ENCODE measurements around the gene ILF3. TPM values are rescaled to one million over a fixed set of nuclear protein-coding genes. Genes with fewer than 3 reads are reported as not detected.

Gene ILF3
- total and polyA plus RNA-seq, 2 donors (not counting 1 experiment from before 2014, with no cell fraction given) = 78.4 to 109 TPM

DNA sequence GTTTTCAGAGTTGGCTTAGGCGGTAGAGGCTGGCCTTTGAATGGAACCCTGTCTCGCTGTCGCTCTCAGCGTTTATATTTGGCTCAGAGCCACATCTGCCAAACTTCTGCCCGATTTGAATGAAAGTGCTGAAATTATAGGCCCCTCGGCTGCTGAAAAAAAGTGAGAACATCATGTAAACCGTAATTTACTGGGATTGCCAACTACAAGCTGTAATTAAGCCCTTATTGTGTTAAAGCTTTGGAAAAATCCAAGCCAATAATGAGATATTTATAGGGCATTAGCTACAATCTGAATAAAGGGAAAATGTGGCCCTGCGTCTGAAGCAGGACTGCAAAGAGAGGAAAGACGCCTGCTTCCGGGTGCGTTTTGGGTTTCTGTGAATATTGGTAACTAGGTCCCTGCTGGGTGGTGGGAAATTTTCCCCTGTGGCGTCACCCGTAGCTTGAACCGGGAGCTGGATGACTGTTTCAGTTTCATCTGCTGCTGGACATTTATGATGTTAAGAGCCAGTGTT is 73.6 kb downstream of the ILF3 start:
- TF ChIP-seq, protein P1, sequence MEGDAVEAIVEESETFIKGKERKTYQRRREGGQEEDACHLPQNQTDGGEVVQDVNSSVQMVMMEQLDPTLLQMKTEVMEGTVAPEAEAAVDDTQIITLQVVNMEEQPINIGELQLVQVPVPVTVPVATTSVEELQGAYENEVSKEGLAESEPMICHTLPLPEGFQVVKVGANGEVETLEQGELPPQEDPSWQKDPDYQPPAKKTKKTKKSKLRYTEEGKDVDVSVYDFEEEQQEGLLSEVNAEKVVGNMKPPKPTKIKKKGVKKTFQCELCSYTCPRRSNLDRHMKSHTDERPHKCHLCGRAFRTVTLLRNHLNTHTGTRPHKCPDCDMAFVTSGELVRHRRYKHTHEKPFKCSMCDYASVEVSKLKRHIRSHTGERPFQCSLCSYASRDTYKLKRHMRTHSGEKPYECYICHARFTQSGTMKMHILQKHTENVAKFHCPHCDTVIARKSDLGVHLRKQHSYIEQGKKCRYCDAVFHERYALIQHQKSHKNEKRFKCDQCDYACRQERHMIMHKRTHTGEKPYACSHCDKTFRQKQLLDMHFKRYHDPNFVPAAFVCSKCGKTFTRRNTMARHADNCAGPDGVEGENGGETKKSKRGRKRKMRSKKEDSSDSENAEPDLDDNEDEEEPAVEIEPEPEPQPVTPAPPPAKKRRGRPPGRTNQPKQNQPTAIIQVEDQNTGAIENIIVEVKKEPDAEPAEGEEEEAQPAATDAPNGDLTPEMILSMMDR (conservative IDR thresholded peaks at IDR 0.05 in 1 of 2, IDR thresholded peaks at IDR 0.05 in 1 of 2; ENCODE audit: low read depth in 1 of 2, low read length in 2 of 2) = no peak
- no peak for TF ChIP-seq EZH2 (IDR thresholded peaks at IDR 0.05; ENCODE audit: low read length, missing control alignments)
- H3K9me3 ChIP-seq (ENCODE audit: control insufficient read depth, insufficient read depth, low read depth, low read length) = no peaks in the 10 kb centered on the region
- H4K20me1 ChIP-seq (ENCODE audit: control insufficient read depth, extremely low read depth, insufficient read depth, low read length) = peaks cover 2% of the 10 kb centered on the region
- DNase-seq (ENCODE audit: low read depth in 2 of 2) = no peak
- H3K36me3 ChIP-seq (ENCODE audit: control insufficient read depth, insufficient read depth, low read length) = peaks cover 3% of the 10 kb centered on the region
- no peak overlapping the region for H3K4me2 ChIP-seq (ENCODE audit: extremely low read depth, insufficient read depth, low read length)
- H3K79me2 ChIP-seq (ENCODE audit: control insufficient read depth, insufficient read depth, low read length) = peaks cover 82% of the 10 kb centered on the region
- H3K4me3 ChIP-seq (replicated peaks in 1 of 4; ENCODE audit: control extremely low read depth in 1 of 4, insufficient read depth in 1 of 4, low read depth in 3 of 4, low read length in 4 of 4) = no peak overlapping the region
- H3K4me1 ChIP-seq (ENCODE audit: control insufficient read depth, extremely low read depth, insufficient read depth, low read length) = peaks cover 2% of the 10 kb centered on the region
- peak overlapping the region; percentile 26 for H3K27ac ChIP-seq (ENCODE audit: insufficient read depth, low read length)
- no peaks in the 10 kb centered on the region for H3K27me3 ChIP-seq (ENCODE audit: control insufficient read depth, insufficient read depth, low read length)
- no peak overlapping the region for H2AFZ ChIP-seq (ENCODE audit: low read length)
- no peak overlapping the region for H3K9ac ChIP-seq (ENCODE audit: insufficient read depth, low read length)

DNA sequence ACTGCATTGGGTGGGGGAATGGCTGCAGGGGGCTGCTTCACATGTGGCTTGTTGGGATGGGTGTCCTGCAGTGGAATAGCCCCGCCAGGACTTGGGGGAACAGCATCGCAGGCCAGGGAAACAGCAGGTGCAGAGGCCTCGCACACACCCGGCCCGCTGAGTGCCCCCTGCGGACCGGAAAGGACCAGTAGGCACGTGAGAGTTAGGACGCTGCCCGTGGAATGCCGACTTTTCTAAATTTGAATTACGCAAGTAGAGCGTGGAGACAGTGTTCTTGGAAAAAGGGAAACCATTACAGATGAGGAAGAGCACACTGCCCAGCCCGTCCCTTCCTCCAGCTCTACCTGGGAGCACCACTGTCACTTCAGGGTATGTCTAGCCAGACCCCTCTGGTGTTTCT is 75.3 kb downstream of the ILF3 start:
- TF ChIP-seq, protein P1 (conservative IDR thresholded peaks at IDR 0.05 in 1 of 2, IDR thresholded peaks at IDR 0.05 in 1 of 2; ENCODE audit: low read depth in 1 of 2, low read length in 2 of 2) = no peak
- TF ChIP-seq EZH2 (IDR thresholded peaks at IDR 0.05; ENCODE audit: low read length, missing control alignments) = no peak
- H3K4me1 ChIP-seq (ENCODE audit: control insufficient read depth, extremely low read depth, insufficient read depth, low read length) = peaks cover 2% of the 10 kb centered on the region
- no peak overlapping the region for H3K4me3 ChIP-seq (replicated peaks in 1 of 4; ENCODE audit: control extremely low read depth in 1 of 4, insufficient read depth in 1 of 4, low read depth in 3 of 4, low read length in 4 of 4)
- peaks cover 2% of the 10 kb centered on the region for H4K20me1 ChIP-seq (ENCODE audit: control insufficient read depth, extremely low read depth, insufficient read depth, low read length)
- no peak overlapping the region for H2AFZ ChIP-seq (ENCODE audit: low read length)
- H3K36me3 ChIP-seq (ENCODE audit: control insufficient read depth, insufficient read depth, low read length) = peaks cover 3% of the 10 kb centered on the region
- H3K9me3 ChIP-seq (ENCODE audit: control insufficient read depth, insufficient read depth, low read depth, low read length) = no peaks in the 10 kb centered on the region
- no peak overlapping the region for H3K4me2 ChIP-seq (ENCODE audit: extremely low read depth, insufficient read depth, low read length)
- H3K27me3 ChIP-seq (ENCODE audit: control insufficient read depth, insufficient read depth, low read length) = no peaks in the 10 kb centered on the region
- no peak overlapping the region for H3K27ac ChIP-seq (ENCODE audit: insufficient read depth, low read length)
- no peak for DNase-seq (ENCODE audit: low read depth in 2 of 2)
- H3K79me2 ChIP-seq (ENCODE audit: control insufficient read depth, insufficient read depth, low read length) = peaks cover 77% of the 10 kb centered on the region
- no peak overlapping the region for H3K9ac ChIP-seq (ENCODE audit: insufficient read depth, low read length)

DNA sequence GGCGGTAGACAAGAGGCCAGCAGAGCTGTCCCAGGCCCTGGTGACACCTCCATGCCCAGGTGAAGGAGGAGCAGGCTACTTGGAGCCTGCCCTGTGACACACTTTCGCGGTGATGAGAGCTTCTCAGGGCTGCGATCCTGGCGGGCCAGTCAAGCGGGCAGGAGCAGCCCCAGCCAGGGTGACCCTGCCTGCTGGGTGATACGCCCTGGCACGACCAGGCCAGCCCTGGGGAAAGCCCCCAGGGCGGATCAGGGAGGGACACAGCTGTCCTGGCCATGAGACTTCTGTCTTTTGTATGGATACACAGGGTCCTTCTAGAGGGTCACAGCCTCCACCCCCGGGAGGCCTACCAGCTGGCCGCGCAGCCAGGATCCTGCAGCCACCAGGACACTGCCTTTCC is 76.8 kb downstream of the ILF3 start:
- no peak overlapping the region for H3K4me2 ChIP-seq (ENCODE audit: extremely low read depth, insufficient read depth, low read length)
- peaks cover 70% of the 10 kb centered on the region for H3K79me2 ChIP-seq (ENCODE audit: control insufficient read depth, insufficient read depth, low read length)
- no peak overlapping the region for H3K4me3 ChIP-seq (replicated peaks in 1 of 4; ENCODE audit: control extremely low read depth in 1 of 4, insufficient read depth in 1 of 4, low read depth in 3 of 4, low read length in 4 of 4)
- no peak overlapping the region for H2AFZ ChIP-seq (ENCODE audit: low read length)
- peaks cover 2% of the 10 kb centered on the region for H4K20me1 ChIP-seq (ENCODE audit: control insufficient read depth, extremely low read depth, insufficient read depth, low read length)
- no peak overlapping the region for H3K9ac ChIP-seq (ENCODE audit: insufficient read depth, low read length)
- DNase-seq (ENCODE audit: low read depth in 2 of 2) = no peak
- no peaks in the 10 kb centered on the region for H3K4me1 ChIP-seq (ENCODE audit: control insufficient read depth, extremely low read depth, insufficient read depth, low read length)
- no peaks in the 10 kb centered on the region for H3K27me3 ChIP-seq (ENCODE audit: control insufficient read depth, insufficient read depth, low read length)
- no peak overlapping the region for H3K27ac ChIP-seq (ENCODE audit: insufficient read depth, low read length)
- peaks cover 3% of the 10 kb centered on the region for H3K36me3 ChIP-seq (ENCODE audit: control insufficient read depth, insufficient read depth, low read length)
- H3K9me3 ChIP-seq (ENCODE audit: control insufficient read depth, insufficient read depth, low read depth, low read length) = no peaks in the 10 kb centered on the region
- no peak for TF ChIP-seq EZH2 (IDR thresholded peaks at IDR 0.05; ENCODE audit: low read length, missing control alignments)
- TF ChIP-seq, protein P1 (conservative IDR thresholded peaks at IDR 0.05 in 1 of 2, IDR thresholded peaks at IDR 0.05 in 1 of 2; ENCODE audit: low read depth in 1 of 2, low read length in 2 of 2) = no peak
